SU-DHL-6 (cell line): ENCODE data around the gene FBXW7.

Experiments
- H2AFZ ChIP-seq: fragments of 200-600 bp; sonication (generic); 2 replicates; pipeline ENCODE4 v1.6.1; 2014; ENCODE audit warnings: low read depth, mild to moderate bottlenecking, moderate library complexity, mixed read lengths, antibody characterized with exemption, low read length; ENCODE audit not compliant: severe bottlenecking
- H3F3A ChIP-seq: fragments of 200-600 bp; shearing (Covaris generic); 2 replicates; pipeline ENCODE4 v1.6.0; 2016; ENCODE audit warnings: antibody characterized with exemption, mild to moderate bottlenecking; ENCODE audit not compliant: insufficient read depth
- H3K27ac ChIP-seq: fragments of 200-600 bp; sonication (generic); 2 replicates; pipeline ENCODE4 v1.5.1; 2016; ENCODE audit warnings: low read depth, mild to moderate bottlenecking, low read length, moderate library complexity, mixed read lengths
- H3K27me3 ChIP-seq: fragments of 200-600 bp; sonication (generic), shearing (Covaris generic); 2 replicates; pipeline ENCODE4 v1.6.0; 2014; ENCODE audit warnings: mild to moderate bottlenecking, low read length
- H3K36me3 ChIP-seq: fragments of 200-600 bp; sonication (generic); 2 replicates; pipeline ENCODE4 v1.6.1; 2014; ENCODE audit warnings: mild to moderate bottlenecking, low read length, mixed read lengths
- H3K4me2 ChIP-seq: fragments of 300-600, 200-600 bp; shearing (Covaris generic), sonication (generic); 2 replicates; pipeline ENCODE4 v1.6.0; 2014; ENCODE audit warnings: low read length, low read depth, mild to moderate bottlenecking; ENCODE audit not compliant: poor library complexity, severe bottlenecking
- H3K4me3 ChIP-seq: fragments of 200-600 bp; sonication (generic); 2 replicates; pipeline ENCODE4 v1.5.1; 2014; ENCODE audit warnings: antibody characterized with exemption, low read length, mild to moderate bottlenecking, mixed read lengths; ENCODE audit not compliant: insufficient read depth, poor library complexity, severe bottlenecking
- H3K79me2 ChIP-seq: fragments of 200-600 bp; sonication (generic); 2 replicates; pipeline ENCODE4 v1.6.1; 2014; ENCODE audit warnings: mild to moderate bottlenecking, low read length, moderate library complexity; ENCODE audit not compliant: insufficient read depth
- H3K9ac ChIP-seq: fragments of 200-600 bp; sonication (generic); 2 replicates; pipeline ENCODE4 v1.7.0; 2014; ENCODE audit warnings: mild to moderate bottlenecking, low read length
- H3K9me2 ChIP-seq: fragments of 200-600 bp; sonication (generic); replicated peaks from 2 replicates; pipeline ENCODE4 v1.6.1; 2014; ENCODE audit warnings: low read length; ENCODE audit not compliant: insufficient read depth
- H3K9me3 ChIP-seq: fragments of 200-600 bp; sonication (generic); 2 replicates; pipeline ENCODE4 v1.6.1; 2014; ENCODE audit warnings: low read length, mixed read lengths; ENCODE audit not compliant: insufficient read depth
- H4K20me1 ChIP-seq: fragments of 200-600 bp; sonication (generic); 2 replicates; pipeline ENCODE4 v1.6.1; 2014; ENCODE audit warnings: low read depth, mild to moderate bottlenecking, antibody characterized with exemption, low read length, moderate library complexity, mixed read lengths
- EZH2phosphoT487 ChIP-seq: fragments of 200-600 bp; sonication (generic), shearing (Covaris generic); conservative IDR thresholded peaks from 2 replicates; pipeline ENCODE4 v1.6.1; 2018; ENCODE audit warnings: mild to moderate bottlenecking, antibody characterized with exemption, low read length, moderate library complexity, mixed read lengths
- TF ChIP-seq, protein P1 (sequence below): fragments of 200-600 bp; sonication (generic); IDR thresholded peaks from one replicate; pipeline ENCODE4 v1.5.1; 2017; ENCODE audit warnings: antibody characterized with exemption, mild to moderate bottlenecking, low read length, moderate library complexity; ENCODE audit not compliant: insufficient read depth, poor library complexity, severe bottlenecking

The FBXW7 gene

GRCh38 chr4:152539556-152540292, 3.8 kb upstream of the FBXW7 start:
- no peak overlapping the region for H3K9ac ChIP-seq
- no peak overlapping the region for H3K4me3 ChIP-seq
- H4K20me1 ChIP-seq = no peaks in the 10 kb centered on the region; the same call in 1 of the 2 replicates
- no peak overlapping the region for H3K4me2 ChIP-seq
- peaks cover 47% of the 10 kb centered on the region for H3K79me2 ChIP-seq
- H3K9me2 ChIP-seq = no peaks in the 10 kb centered on the region
- no peaks in the 10 kb centered on the region for H3K27me3 ChIP-seq
- TF ChIP-seq, protein P1, sequence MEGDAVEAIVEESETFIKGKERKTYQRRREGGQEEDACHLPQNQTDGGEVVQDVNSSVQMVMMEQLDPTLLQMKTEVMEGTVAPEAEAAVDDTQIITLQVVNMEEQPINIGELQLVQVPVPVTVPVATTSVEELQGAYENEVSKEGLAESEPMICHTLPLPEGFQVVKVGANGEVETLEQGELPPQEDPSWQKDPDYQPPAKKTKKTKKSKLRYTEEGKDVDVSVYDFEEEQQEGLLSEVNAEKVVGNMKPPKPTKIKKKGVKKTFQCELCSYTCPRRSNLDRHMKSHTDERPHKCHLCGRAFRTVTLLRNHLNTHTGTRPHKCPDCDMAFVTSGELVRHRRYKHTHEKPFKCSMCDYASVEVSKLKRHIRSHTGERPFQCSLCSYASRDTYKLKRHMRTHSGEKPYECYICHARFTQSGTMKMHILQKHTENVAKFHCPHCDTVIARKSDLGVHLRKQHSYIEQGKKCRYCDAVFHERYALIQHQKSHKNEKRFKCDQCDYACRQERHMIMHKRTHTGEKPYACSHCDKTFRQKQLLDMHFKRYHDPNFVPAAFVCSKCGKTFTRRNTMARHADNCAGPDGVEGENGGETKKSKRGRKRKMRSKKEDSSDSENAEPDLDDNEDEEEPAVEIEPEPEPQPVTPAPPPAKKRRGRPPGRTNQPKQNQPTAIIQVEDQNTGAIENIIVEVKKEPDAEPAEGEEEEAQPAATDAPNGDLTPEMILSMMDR = no peak
- TF ChIP-seq EZH2phosphoT487 = no peak
- no peak overlapping the region for H3K27ac ChIP-seq
- peaks cover 11% of the 10 kb centered on the region; the same call in 1 of the 2 replicates for H3K9me3 ChIP-seq
- H2AFZ ChIP-seq = no peak overlapping the region
- 0 out of 2 replicates have a peak, but pooled peaks cover 5% of the 10 kb centered on the region for H3F3A ChIP-seq
- peaks cover 16% of the 10 kb centered on the region for H3K36me3 ChIP-seq

DNA sequence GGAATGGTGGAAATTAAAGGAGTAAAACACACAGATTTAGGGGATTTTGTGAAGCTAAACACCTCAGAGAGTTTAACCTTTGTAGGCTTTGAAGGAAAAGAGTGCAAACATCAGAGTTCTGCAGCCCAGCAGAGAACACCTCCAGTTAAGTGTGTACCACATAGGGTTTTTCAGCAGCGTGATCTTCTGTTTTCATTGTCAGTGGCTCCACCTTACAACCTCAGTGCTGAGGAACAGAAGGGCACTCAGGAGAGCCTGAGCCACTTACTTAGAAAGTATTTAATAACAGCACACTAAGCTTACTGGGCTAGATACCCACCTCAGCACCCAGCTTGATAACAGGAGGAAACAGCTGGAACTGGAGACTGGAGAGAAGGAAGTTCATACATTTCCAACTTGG, 2.0 kb upstream of the FBXW7 start:
- Histone ChIP-seq H3K9ac (peak overlapping the region; percentile 66), H3F3A (0 out of 2 replicates have a peak, but pooled peaks cover 5% of the 10 kb centered on the region), H3K4me3 (peak overlapping the region; percentile 60), H3K36me3 (peaks cover 21% of the 10 kb centered on the region), H2AFZ (no peak overlapping the region), H3K9me2 (no peaks in the 10 kb centered on the region), H3K79me2 (peaks cover 66% of the 10 kb centered on the region), H3K27ac (no peak overlapping the region), H3K9me3 (peaks cover 11% of the 10 kb centered on the region; the same call in 1 of the 2 replicates), H4K20me1 (peaks cover 14% of the 10 kb centered on the region), H3K27me3 (no peaks in the 10 kb centered on the region), H3K4me2 (peak overlapping the region; percentile 91)
- no peak for TF ChIP-seq EZH2phosphoT487
- TF ChIP-seq, protein P1 = no peak

DNA sequence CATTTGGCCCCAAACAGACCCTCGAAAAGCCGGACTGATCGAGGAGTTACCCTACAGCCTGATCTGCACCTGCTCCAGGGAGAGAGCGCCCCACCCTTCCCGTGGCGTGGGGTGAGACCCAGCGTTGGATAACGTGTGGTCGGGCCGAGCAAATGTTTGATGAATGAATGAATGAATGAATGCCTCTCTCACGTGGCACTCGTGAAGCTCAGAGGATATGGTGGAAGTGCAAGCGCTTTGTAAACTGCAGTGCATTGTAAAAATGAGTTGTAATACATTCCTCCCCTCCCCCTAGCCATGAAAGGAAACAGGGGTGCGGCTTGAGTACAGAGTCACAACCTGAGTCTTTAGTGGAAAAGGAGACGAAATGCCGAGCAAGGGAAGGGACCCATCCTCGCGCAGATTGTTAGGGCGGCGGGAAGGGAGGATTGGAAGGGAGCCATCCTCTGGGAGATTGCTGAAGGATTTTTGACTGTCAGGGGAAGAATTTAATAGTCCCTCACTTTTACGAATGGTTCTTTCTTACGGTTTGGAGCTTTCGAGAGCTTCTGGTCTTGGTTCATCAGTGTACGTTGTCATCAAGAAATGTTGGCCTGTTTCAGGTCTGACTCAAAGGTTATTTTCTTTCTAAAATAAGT, 772 bp upstream of the FBXW7 start:
- TF ChIP-seq EZH2phosphoT487 = no peak
- TF ChIP-seq, protein P1 = no peak
- no peaks in the 10 kb centered on the region for H3K9me2 ChIP-seq
- peaks cover 11% of the 10 kb centered on the region; the same call in 1 of the 2 replicates for H3K9me3 ChIP-seq
- H3K36me3 ChIP-seq = peaks cover 21% of the 10 kb centered on the region
- peak overlapping the region; percentile 77 for H3K27ac ChIP-seq
- peak overlapping the region; percentile 60 for H3K4me3 ChIP-seq
- H3K27me3 ChIP-seq = no peaks in the 10 kb centered on the region
- H3F3A ChIP-seq = no peaks in the 10 kb centered on the region
- peaks cover 78% of the 10 kb centered on the region for H3K79me2 ChIP-seq
- peaks cover 14% of the 10 kb centered on the region for H4K20me1 ChIP-seq
- peak overlapping the region; percentile 91 for H3K4me2 ChIP-seq
- peak overlapping the region; percentile 66 for H3K9ac ChIP-seq
- peak overlapping the region; percentile 31 for H2AFZ ChIP-seq
